Measurements from ENCODE around the gene DEGS2.

The DEGS2 gene

DNA sequence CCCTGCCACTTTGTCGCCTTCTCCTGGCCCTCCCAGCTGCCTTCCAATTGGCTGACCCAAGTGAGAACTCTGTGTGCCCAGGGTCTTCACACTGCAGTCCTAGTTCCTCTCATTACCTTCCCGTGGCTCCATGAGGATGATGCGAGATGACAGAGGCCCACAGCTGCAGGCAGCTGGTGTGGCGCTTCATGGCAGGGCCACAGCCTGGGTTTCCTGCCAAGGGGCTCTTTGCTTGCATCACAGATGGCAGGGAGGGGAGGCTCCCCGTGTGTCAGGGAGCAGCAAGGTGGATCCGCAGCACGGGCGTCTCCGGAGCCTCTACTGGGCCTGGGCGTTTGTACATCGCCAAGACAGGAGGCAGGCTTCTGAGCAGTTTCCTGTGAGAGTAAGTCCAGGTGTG lies 28.9 kb downstream of the DEGS2 start:
- DNase-seq = no peak

DNA sequence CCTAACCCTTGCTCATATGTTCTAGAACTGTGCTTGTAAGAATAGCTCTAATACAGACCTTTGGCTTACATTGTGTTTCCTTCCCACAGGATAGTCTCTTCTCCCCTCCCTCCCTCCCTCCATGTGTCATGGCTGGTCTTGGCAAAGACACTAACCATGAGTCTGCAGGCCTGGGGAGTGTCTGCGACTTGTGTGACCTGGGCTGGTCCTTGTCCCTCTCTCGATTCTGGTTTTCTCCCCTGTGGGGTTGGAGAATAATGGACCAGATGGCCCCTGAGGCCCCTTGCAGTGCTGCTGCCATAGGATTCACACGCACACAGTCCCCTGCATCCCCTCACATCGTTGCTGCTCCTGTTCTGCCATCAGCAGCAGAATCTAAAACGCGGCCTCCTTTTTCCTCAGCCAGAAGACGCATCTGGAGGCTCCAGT lies 30.3 kb downstream of the DEGS2 start:
- DNase-seq = no peak

DNA sequence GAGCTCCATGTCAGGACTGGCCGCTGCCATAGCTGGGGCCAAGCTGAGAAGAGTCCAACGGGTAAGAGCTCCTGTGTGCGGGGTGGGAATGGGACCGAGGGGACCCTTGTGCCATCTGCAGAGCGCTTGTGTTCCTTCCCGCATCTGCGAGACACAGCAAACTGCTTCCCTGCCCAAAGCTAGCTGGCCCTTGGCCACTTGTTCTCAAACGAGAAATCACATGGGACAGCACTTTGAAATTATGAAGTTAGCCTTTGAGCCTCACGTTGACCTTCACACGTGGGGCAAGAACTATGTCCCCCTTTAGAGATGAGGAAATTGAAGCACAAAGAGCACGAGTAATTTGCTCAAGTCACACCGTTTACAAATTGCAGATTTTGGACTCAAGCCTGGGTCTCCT lies 30.8 kb downstream of the DEGS2 start:
- no peak for DNase-seq

- DNase-seq = no peak
These were observed 31.5 kb downstream of the DEGS2 start for GRCh38 chr14:100127853-100128455.

DNA sequence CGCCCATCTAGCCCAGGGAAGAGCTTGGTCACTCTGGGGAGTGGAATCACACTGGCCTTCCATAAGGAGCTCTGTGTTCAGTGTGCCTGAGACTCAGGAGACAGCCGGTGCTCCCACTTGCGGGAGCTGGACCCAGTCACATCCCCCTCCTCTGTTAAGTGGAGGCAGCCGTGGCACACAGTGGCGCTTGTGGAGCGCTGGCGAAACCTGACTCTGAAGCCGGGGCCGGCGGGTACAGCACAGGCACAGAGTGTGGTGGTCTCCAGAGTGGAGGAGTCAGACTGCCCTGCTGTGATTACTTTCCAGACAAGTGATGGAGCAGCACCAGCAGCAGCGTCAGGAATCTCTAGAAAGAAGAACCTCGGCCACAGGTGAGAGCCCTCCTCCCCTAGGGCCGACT lies 33.0 kb downstream of the DEGS2 start:
- no peak for DNase-seq

- no peak for DNase-seq
These were observed 34.8 kb downstream of the DEGS2 start for GRCh38 chr14:100124551-100125088.

DNA sequence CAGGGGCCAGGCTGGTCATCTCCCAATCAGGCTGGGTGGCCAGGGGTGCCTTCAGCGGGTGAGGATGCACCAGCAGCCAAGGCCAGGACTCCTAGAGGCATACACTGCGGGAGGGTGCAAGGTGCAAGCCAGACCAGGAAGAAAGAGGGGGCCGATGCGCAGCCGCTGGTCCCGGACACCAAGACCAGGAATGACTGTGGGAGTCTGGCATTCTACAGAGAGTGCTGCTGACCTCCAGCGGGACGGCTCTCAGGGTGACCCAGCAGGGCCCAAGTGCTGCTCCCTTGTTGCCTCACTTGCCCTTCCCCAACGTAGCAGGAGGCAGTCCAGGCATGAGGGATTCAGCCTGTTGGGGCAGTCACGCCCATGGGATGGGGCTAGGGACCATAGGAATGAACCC lies 35.8 kb downstream of the DEGS2 start:
- no peak for DNase-seq

DNA sequence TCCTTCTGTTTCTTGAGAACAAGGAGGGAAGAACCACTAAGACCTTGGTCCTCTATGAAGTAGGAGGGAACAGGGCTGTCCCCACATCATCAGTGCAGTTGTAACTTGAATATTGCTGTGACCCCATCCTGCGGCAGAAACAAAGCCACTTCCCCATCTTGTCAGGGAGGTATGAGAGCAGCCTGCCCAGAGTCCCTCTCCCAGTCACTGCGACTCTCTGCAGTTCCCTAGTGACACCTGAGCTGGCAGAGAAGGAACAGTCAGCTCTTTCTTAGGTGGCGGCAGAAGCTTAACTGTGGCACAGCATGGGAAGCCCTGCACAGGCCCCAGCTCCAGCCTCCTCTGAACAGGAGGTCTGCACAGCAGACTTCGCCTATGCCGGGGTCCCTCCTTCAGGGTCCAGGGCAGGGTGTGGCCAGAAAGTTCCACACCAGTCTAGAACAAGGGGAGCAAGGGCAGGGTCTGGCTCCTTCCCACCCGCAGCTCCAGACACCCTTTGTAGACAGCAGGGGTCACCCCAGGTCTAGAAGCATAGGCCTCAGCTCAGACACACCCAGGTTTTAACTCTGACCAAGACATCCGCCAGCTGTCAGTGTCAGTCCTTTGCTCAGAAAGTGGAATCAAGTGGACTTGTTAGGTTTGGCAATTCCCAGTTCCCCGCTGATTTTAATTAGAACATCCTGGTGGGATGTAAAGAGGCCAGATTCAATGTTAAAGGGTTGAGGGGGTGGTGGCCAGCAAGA lies 36.8 kb downstream of the DEGS2 start:
- no peak for DNase-seq

GRCh38 chr14:100121643-100122480 lies 37.6 kb downstream of the DEGS2 start:
- DNase-seq = no peak

GRCh38 chr14:100120522-100121269 lies 38.7 kb downstream of the DEGS2 start:
- no peak for DNase-seq

- no peak for DNase-seq
These were observed 40.2 kb downstream of the DEGS2 start for GRCh38 chr14:100119251-100119650.

GRCh38 chr14:100118396-100119011 lies 40.9 kb downstream of the DEGS2 start:
- no peak for DNase-seq

- DNase-seq = no peak
These were observed 41.6 kb downstream of the DEGS2 start for GRCh38 chr14:100117633-100118395.

DNA sequence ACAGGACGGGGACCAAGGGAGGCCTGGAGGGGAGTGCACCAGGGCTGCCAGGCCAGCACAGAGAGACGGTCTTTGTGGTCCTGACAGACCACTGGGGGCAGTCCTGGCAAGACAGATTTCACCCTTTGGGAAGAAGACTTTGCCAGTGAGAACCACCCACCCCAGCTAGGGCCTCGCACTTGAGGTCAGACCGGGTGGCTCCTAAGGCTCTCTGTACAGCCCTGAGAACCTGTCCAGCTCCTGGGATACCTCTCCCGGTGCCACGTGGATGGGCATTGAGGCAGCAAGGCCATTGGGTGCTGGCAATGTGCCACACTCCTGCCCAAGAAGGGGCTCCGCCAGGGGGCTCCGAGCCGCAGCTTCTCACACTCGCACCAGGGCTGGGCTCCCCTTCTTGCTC lies 42.4 kb downstream of the DEGS2 start:
- DNase-seq = no peak

DNA sequence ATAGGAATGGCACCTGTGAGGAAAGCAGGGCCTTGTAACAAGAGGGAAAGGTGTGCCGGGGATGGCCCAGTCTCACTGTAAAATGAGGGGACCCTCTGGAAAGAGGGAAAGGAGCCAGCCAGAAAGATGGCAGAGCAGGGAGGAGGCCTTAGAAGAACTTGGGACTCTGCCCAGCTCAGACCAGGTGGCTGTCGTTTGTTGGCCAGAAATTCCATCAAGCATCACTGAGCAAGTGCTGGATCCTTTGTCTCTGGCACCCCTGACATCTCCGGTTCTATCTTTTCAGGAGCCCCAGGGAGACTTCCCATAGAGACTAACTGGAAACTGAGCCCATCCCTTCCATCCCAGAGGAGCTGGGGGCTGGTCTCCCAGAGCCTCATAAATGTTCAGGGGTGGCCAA lies 43.3 kb downstream of the DEGS2 start:
- DNase-seq = no peak

- no peak for DNase-seq
These were observed 43.7 kb downstream of the DEGS2 start for GRCh38 chr14:100115726-100116125.

DNA sequence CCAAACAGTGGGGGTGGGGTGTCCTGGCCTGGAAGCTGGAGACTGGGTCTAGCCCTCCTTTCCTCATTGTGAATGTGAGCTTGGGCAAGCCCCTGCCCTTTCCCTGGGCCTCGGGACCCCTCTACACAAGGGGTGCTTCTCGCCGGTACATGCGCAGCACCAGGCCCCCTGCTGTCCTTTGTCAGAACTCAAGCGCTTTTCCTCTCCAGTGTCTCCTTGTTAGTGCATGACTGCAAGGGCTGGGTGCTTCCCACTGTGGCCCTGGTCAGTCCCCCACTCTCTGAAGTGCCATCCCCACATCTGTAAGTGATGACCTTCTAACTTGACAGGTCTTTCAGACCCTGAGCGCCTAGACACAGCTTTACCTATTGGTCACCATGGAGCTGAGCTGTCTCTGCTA lies 44.2 kb downstream of the DEGS2 start:
- DNase-seq = no peak

DNA sequence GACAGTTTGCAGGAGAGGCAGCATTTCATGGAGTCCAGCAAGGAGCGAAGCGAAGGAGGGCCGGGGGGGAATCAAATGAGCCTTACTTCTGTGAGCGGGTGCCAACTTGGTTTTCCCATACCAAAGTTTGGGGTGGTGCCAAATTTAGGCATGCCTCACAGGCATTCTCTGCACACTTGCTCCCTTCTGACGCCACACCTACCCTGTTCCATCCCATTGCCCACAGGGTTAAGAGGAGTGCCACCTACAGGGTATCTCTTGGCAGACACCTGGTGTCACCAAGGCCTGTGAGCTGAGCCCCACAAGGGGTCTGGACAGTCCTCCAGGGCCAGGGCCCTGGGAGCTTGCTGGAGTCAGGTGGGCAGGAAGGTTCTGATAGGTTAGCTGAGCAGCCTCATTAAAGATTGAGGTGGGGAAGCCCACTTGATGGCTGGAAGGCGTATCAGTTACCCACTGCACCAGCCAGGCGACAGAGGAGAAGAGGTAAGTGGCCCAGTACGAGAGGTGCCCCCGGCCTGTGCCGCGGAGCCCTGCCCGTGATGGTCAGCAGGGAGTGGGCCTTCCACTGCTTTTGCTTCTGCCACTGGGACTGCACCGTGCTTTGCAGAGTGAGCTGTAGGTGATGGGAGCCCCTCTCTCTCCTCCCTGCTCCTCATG lies 45.2 kb downstream of the DEGS2 start:
- no peak for DNase-seq

DNA sequence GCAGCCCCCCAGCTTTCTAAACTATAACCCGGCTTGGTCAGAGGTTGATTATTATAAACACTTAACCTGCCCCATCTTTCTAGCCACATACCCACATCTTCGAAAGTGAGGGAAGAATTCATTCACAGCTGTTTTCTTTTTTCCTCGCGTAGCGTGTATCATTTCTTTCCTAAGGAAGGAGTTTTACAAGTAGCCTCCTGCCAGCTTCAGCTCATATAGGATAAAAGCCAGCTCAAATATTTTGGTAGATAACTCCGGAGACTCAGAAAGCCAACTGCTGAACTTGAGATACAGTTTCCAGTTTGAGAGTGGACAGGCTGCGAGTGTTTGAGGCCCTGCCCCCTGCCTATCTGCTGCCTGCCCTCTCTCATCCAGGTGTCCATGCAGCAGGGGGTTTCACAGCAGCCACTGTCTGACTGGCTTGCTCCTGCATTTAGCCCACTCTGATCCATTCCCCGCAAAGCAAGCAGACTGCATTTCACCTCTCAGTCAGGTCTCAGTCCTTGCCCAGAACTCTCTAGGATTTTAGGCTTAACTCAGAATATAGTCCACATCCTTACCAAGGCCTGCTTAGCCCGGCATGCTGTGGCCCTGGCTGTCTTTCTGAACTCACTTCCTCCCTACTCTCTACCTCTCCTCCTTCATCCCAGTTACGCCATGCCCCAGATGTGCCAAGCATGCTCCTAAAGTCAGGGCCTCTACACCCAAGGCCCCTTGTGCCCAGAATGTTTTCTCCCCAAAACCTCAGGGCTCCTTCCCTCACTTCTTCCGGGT lies 47.3 kb downstream of the DEGS2 start:
- no peak for DNase-seq

DNA sequence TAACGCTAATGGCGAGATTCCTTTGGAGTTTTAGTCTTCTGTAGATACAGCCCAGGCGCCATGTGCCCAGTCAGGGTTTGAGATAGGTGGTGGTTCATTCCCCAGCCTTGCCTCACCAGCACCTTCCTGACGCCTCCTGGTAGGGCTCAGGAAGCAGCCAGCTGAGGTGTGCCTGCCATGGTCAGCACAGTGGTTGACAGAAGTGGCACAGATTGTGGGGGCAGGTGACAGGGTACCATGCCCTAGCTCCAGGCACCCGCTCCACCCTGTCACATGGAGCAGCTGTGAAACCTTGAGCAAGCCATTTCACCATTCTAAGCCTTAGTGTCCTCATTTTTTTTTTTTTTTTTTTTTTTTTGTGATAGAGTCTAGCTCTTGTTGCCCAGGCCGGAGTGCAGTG lies 48.6 kb downstream of the DEGS2 start:
- no peak for DNase-seq
